Fibroblast of lung (primary cell): ENCODE results near the gene ZBTB2. TPM values are rescaled to one million over a fixed set of nuclear protein-coding genes. Genes with fewer than 3 reads are reported as not detected.

Experiments
- DNase-seq, 2 donors: peaks; one replicate each; pipeline versions ENCODE4 v3.0.0 to v3.0.0-alpha.2; 2010; ENCODE audit warnings: low read depth in 2 of 2
- H2AFZ ChIP-seq: 2 replicates; pipeline ENCODE4 v1.5.1; 2012; ENCODE audit warnings: low read length, control low read depth, inconsistent platforms
- H3K27ac ChIP-seq: 2 replicates; pipeline ENCODE4 v1.5.1; 2011; ENCODE audit warnings: low read length, control low read depth; ENCODE audit not compliant: insufficient read depth
- H3K27me3 ChIP-seq: 2 replicates; pipeline ENCODE4 v1.5.1; 2011; ENCODE audit warnings: mild to moderate bottlenecking, low read length; ENCODE audit not compliant: control insufficient read depth, insufficient read depth
- H3K36me3 ChIP-seq: 2 replicates; pipeline ENCODE4 v1.5.1; 2011; ENCODE audit warnings: low read length; ENCODE audit not compliant: control insufficient read depth, insufficient read depth
- H3K4me1 ChIP-seq: 2 replicates; pipeline ENCODE4 v1.5.1; 2011; ENCODE audit warnings: low read length; ENCODE audit not compliant: control insufficient read depth, insufficient read depth; ENCODE audit errors: extremely low read depth
- H3K4me2 ChIP-seq: 2 replicates; pipeline ENCODE4 v1.5.1; 2011; ENCODE audit warnings: low read length, control low read depth; ENCODE audit not compliant: insufficient read depth; ENCODE audit errors: extremely low read depth
- H3K4me3 ChIP-seq, 4 experiments: fragments of 200-600 bp in 1 of 4; sonication (generic) in 1 of 4; replicated peaks in 1 of 4; 2 replicates each; pipeline ENCODE4 v1.5.1; 2011 to 2016; ENCODE audit warnings: low read length in 4 of 4, low read depth in 3 of 4, mild to moderate bottlenecking in 3 of 4, control low read depth in 2 of 4, inconsistent platforms in 1 of 4, mixed read lengths in 1 of 4; ENCODE audit not compliant: insufficient read depth in 1 of 4; ENCODE audit errors: control extremely low read depth in 1 of 4
- H3K79me2 ChIP-seq: 2 replicates; pipeline ENCODE4 v1.5.1; 2012; ENCODE audit warnings: mild to moderate bottlenecking, low read length, inconsistent platforms; ENCODE audit not compliant: control insufficient read depth, insufficient read depth
- H3K9ac ChIP-seq: 2 replicates; pipeline ENCODE4 v1.5.1; 2011; ENCODE audit warnings: mild to moderate bottlenecking, low read length, control low read depth; ENCODE audit not compliant: insufficient read depth
- H3K9me3 ChIP-seq: 2 replicates; pipeline ENCODE4 v1.5.1; 2012; ENCODE audit warnings: low read depth, low read length; ENCODE audit not compliant: control insufficient read depth, insufficient read depth
- H4K20me1 ChIP-seq: 2 replicates; pipeline ENCODE4 v1.5.1; 2011; ENCODE audit warnings: low read length; ENCODE audit not compliant: control insufficient read depth, insufficient read depth; ENCODE audit errors: extremely low read depth
- EZH2 ChIP-seq: IDR thresholded peaks from 2 replicates; pipeline ENCODE4 v1.5.1; 2012; ENCODE audit warnings: low read length, control low read depth, mild to moderate bottlenecking; ENCODE audit errors: missing control alignments
- polyA plus RNA-seq, 2 donors: library from polyadenylated mRNA; depleted of rRNA in 1 of 2; stranded (reverse) in 1 of 2; unstranded in 1 of 2; fragments of >200 nt; gene quantifications; 2 replicates each; pipeline ENCODE4 v1.2.1, GENCODE V29; 2011 to 2012; ENCODE audit warnings: missing spikeins in 1 of 2
- total RNA-seq: library from RNA; depleted of rRNA; stranded (reverse); fragments of >200 nt; gene quantifications from 2 replicates; pipeline ENCODE4 v1.2.1, GENCODE V29; 2014
- TF ChIP-seq, protein P1 (sequence below), 2 donors: IDR thresholded peaks in 1 of 2; conservative IDR thresholded peaks in 1 of 2; 1 replicate in 1 of 2; 2 replicates in 1 of 2; pipeline ENCODE4 v1.5.1; 2011 to 2012; ENCODE audit warnings: low read length in 2 of 2, control low read depth in 1 of 2, inconsistent platforms in 1 of 2, low read depth in 1 of 2, mild to moderate bottlenecking in 1 of 2

ZBTB2 gene
- total and polyA plus RNA-seq, 2 donors (not counting 1 experiment from before 2014, with no cell fraction given), result 12.2 to 20.1 TPM

DNA sequence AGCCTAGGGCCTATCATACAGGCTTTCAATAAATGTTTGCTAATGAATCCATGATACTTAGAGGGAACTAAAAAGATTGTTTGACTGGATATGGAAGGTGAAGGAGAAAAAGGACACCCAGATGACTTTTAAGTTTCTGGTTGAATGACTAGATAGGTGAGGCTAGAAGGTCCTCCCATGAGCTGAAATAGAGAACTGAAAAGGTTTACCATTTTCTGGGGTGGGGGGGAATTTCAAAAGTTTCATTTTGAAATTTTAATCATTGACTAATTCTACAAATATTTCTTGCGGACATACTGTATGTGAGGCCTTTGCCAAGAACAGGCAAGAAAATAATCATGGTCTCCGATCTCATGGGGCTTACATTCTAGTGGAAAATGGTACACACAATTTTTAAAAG is 17.9 kb upstream of the ZBTB2 start:
- Histone ChIP-seq H3K9ac (no peak overlapping the region), H2AFZ (no peak overlapping the region), H3K27me3 (no peaks in the 10 kb centered on the region), H3K4me3 (no peak overlapping the region), H4K20me1 (no peaks in the 10 kb centered on the region), H3K27ac (no peak overlapping the region), H3K4me2 (no peak overlapping the region), H3K36me3 (peaks cover 11% of the 10 kb centered on the region), H3K79me2 (peaks cover 4% of the 10 kb centered on the region), H3K9me3 (no peaks in the 10 kb centered on the region), H3K4me1 (no peaks in the 10 kb centered on the region)
- no peak for TF ChIP-seq EZH2
- TF ChIP-seq, protein P1, sequence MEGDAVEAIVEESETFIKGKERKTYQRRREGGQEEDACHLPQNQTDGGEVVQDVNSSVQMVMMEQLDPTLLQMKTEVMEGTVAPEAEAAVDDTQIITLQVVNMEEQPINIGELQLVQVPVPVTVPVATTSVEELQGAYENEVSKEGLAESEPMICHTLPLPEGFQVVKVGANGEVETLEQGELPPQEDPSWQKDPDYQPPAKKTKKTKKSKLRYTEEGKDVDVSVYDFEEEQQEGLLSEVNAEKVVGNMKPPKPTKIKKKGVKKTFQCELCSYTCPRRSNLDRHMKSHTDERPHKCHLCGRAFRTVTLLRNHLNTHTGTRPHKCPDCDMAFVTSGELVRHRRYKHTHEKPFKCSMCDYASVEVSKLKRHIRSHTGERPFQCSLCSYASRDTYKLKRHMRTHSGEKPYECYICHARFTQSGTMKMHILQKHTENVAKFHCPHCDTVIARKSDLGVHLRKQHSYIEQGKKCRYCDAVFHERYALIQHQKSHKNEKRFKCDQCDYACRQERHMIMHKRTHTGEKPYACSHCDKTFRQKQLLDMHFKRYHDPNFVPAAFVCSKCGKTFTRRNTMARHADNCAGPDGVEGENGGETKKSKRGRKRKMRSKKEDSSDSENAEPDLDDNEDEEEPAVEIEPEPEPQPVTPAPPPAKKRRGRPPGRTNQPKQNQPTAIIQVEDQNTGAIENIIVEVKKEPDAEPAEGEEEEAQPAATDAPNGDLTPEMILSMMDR (conservative IDR thresholded peaks at IDR 0.05 in 1 of 2, IDR thresholded peaks at IDR 0.05 in 1 of 2; ENCODE audit: low read depth in 1 of 2, low read length in 2 of 2), result no peak
- DNase-seq, result no peak

DNA sequence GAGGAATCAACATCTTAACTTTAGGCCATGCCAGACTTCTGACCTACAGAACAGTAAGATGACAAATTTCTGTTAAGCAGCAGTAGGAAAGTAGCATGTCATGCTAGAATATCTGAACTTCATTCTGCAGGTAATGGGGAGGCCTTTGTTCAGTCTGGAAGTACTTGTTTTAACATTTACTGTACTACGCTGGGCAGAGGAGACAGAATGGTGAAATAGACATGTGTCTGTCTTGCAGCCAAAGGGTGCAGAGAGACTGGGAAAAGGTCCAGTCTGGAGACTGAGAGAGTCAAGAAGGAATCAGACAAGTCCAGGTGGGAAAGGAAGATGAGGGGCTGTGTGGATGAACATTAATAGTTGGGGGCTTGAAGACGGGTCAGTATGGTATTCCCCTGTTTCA is 17.5 kb upstream of the ZBTB2 start:
- H4K20me1 ChIP-seq, result no peaks in the 10 kb centered on the region
- no peak overlapping the region for H2AFZ ChIP-seq
- H3K4me1 ChIP-seq, result no peaks in the 10 kb centered on the region
- TF ChIP-seq EZH2, result no peak
- TF ChIP-seq, protein P1 (conservative IDR thresholded peaks at IDR 0.05 in 1 of 2, IDR thresholded peaks at IDR 0.05 in 1 of 2; ENCODE audit: low read depth in 1 of 2, low read length in 2 of 2), result no peak
- no peak overlapping the region for H3K4me2 ChIP-seq
- H3K4me3 ChIP-seq, result no peak overlapping the region
- no peak for DNase-seq
- H3K36me3 ChIP-seq, result peaks cover 11% of the 10 kb centered on the region
- peaks cover 6% of the 10 kb centered on the region for H3K79me2 ChIP-seq
- no peaks in the 10 kb centered on the region for H3K9me3 ChIP-seq
- H3K9ac ChIP-seq, result no peak overlapping the region
- H3K27me3 ChIP-seq, result no peaks in the 10 kb centered on the region
- no peak overlapping the region for H3K27ac ChIP-seq

DNA sequence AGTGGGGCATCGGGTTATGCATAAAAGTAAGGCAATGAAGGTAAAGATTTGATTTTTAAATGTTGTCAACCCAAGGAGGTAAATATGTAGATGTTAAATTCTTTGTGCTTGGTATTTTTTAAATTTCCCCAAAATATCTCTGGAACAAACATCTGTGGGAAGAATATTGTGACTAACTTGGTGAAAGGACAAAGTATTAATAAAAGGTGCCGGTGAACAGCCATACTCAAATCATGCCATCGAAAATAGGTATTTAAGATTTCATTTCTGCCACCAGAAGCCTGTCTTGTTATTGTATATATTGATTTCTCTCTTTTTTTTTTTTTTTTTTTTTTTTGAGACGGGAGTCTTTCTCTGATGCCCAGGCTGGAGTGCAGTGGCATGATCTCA is 12.6 kb upstream of the ZBTB2 start:
- no peak for TF ChIP-seq EZH2
- TF ChIP-seq, protein P1 (conservative IDR thresholded peaks at IDR 0.05 in 1 of 2, IDR thresholded peaks at IDR 0.05 in 1 of 2; ENCODE audit: low read depth in 1 of 2, low read length in 2 of 2), result no peak
- Histone ChIP-seq H3K9me3 (no peaks in the 10 kb centered on the region), H3K27ac (no peak overlapping the region), H3K79me2 (peaks cover 48% of the 10 kb centered on the region), H3K4me3 (no peak overlapping the region), H3K27me3 (no peaks in the 10 kb centered on the region), H3K9ac (no peak overlapping the region), H3K36me3 (peaks cover 4% of the 10 kb centered on the region), H3K4me1 (peaks cover 3% of the 10 kb centered on the region), H4K20me1 (no peaks in the 10 kb centered on the region), H3K4me2 (no peak overlapping the region), H2AFZ (no peak overlapping the region)
- DNase-seq, result no peak
